ENCODE data around the gene SP3. TPM values are rescaled to one million over a fixed set of nuclear protein-coding genes. Genes with fewer than 3 reads are reported as not detected.

SP3 gene
- total RNA-seq, 4 donors from 2014 or later = 99.6 to 151 (median 113) TPM

- Histone ChIP-seq H3K4me3 (no peak overlapping the region), H3K27me3 (no peaks in the 10 kb centered on the region), H3K36me3 (no peaks in the 10 kb centered on the region), H3K9me3 (no peaks in the 10 kb centered on the region), H3K4me1 (peaks cover 21% of the 10 kb centered on the region), H3K27ac (no peak overlapping the region)
- WGBS = 75% methylated on average over 11 of the region's 11 CpGs
- no peak for DNase-seq (ENCODE audit: low spot score in 2 of 2)
- TF ChIP-seq POLR2AphosphoS5 (IDR thresholded peaks at IDR 0.05) (no peak), POLR2A (IDR thresholded peaks at IDR 0.05) (no peak), EP300 (IDR thresholded peaks at IDR 0.05) (no peak)
- TF ChIP-seq, protein P1, sequence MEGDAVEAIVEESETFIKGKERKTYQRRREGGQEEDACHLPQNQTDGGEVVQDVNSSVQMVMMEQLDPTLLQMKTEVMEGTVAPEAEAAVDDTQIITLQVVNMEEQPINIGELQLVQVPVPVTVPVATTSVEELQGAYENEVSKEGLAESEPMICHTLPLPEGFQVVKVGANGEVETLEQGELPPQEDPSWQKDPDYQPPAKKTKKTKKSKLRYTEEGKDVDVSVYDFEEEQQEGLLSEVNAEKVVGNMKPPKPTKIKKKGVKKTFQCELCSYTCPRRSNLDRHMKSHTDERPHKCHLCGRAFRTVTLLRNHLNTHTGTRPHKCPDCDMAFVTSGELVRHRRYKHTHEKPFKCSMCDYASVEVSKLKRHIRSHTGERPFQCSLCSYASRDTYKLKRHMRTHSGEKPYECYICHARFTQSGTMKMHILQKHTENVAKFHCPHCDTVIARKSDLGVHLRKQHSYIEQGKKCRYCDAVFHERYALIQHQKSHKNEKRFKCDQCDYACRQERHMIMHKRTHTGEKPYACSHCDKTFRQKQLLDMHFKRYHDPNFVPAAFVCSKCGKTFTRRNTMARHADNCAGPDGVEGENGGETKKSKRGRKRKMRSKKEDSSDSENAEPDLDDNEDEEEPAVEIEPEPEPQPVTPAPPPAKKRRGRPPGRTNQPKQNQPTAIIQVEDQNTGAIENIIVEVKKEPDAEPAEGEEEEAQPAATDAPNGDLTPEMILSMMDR (IDR thresholded peaks at IDR 0.05) = no peak
Measured at GRCh38 chr2:174005801-174006419, 40.7 kb upstream of the SP3 start.

DNA sequence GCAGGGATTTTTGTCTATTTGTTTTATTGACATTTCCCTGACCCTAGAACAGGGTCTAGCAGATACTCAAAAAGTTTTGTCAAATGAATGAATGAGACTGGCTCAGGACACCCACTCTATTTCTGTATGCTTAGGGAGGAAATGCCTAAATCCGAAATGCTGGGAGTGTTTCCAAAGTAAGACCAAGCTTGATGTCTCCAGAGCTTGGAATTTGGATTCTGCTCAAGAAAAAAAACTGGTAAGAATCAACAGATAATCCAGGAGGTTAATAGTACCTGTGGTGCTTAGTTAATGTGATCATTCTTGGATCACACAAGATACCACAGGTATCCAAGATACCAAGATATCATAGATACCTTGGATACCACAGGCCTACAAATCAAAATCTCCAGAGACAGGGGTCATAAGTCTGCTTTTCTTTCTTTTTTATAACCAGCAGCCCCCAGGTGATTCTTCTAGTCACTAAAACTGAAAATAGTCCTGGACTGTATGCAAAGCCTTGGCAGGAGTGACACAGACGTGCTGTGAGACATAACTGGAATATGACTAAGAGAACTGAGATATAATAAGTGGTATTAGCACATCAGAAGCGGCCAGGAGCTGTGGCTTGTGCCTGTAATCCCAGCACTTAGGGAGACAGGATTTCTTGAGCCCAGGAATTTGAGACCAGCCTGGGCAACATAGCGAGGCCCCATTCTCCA lies 39.9 kb upstream of the SP3 start:
- no peaks in the 10 kb centered on the region for H3K36me3 ChIP-seq
- 29% methylated on average over 4 of the region's 4 CpGs for WGBS
- H3K27ac ChIP-seq = no peak overlapping the region
- TF ChIP-seq POLR2AphosphoS5 (IDR thresholded peaks at IDR 0.05) (no peak), POLR2A (IDR thresholded peaks at IDR 0.05) (no peak), EP300 (IDR thresholded peaks at IDR 0.05) (no peak)
- TF ChIP-seq, protein P1 (IDR thresholded peaks at IDR 0.05) = no peak
- H3K4me1 ChIP-seq = peaks cover 17% of the 10 kb centered on the region
- no peaks in the 10 kb centered on the region for H3K9me3 ChIP-seq
- H3K27me3 ChIP-seq = no peaks in the 10 kb centered on the region
- no peak overlapping the region for H3K4me3 ChIP-seq
- DNase-seq (ENCODE audit: low spot score in 2 of 2) = no peak

GRCh38 chr2:174003720-174004695 lies 38.8 kb upstream of the SP3 start:
- H3K9me3 ChIP-seq = no peaks in the 10 kb centered on the region

DNA sequence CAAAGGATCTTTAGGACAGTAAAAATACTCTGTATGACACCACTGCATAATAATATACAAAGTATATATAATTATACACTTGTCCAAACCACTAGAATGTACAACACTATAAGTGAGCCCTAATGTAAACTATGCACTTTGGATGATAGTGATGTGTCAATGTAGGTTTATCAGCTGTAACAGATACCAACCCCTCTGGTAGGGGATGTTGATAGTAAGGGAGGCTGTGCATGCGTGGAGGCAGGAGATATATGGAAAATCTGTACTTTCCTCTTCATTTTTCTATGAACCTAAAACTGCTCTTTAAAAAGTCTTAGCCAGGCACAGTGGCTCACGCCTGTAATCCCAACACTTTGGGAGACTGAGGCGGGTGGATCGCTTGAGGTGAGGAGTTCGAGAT lies 37.5 kb upstream of the SP3 start:
- Histone ChIP-seq H3K27ac (no peak overlapping the region), H3K4me3 (no peak overlapping the region), H3K36me3 (no peaks in the 10 kb centered on the region), H3K4me1 (peaks cover 36% of the 10 kb centered on the region), H3K27me3 (no peaks in the 10 kb centered on the region), H3K9me3 (no peaks in the 10 kb centered on the region)
- WGBS = 95% methylated on average over 5 of the region's 5 CpGs
- DNase-seq (ENCODE audit: low spot score in 2 of 2) = no peak
- TF ChIP-seq, protein P1 (IDR thresholded peaks at IDR 0.05) = no peak
- TF ChIP-seq EP300 (IDR thresholded peaks at IDR 0.05) (no peak), POLR2AphosphoS5 (IDR thresholded peaks at IDR 0.05) (no peak), POLR2A (IDR thresholded peaks at IDR 0.05) (no peak)

More at GRCh38 chr2:174003720-174004695, 38.8 kb upstream of the SP3 start:
- peaks cover 24% of the 10 kb centered on the region for H3K4me1 ChIP-seq
- TF ChIP-seq EP300 (IDR thresholded peaks at IDR 0.05) (no peak), POLR2A (IDR thresholded peaks at IDR 0.05) (no peak), POLR2AphosphoS5 (IDR thresholded peaks at IDR 0.05) (no peak)
- TF ChIP-seq, protein P1 (IDR thresholded peaks at IDR 0.05) = no peak
- 65% methylated on average over 13 of the region's 13 CpGs for WGBS
- H3K27ac ChIP-seq = no peak overlapping the region
- DNase-seq (ENCODE audit: low spot score in 2 of 2) = no peak
- H3K36me3 ChIP-seq = no peaks in the 10 kb centered on the region
- no peak overlapping the region for H3K4me3 ChIP-seq
- no peaks in the 10 kb centered on the region for H3K27me3 ChIP-seq
